NB4 (cell line): ENCODE results near the gene GOLGA8Q.
"Not testable (repeated sequence)": the region's sequence is repeated elsewhere in the genome, so short reads cannot be mapped to it uniquely, and the experiment has no call there.

ENCODE experiments used
- CTCF ChIP-seq: IDR thresholded peaks from one replicate; pipeline ENCODE4 v1.5.1; 2012; ENCODE audit warnings: low read depth, low read length
- POLR2A ChIP-seq: IDR thresholded peaks from 2 replicates; pipeline ENCODE4 v1.6.1; 2011; ENCODE audit warnings: mild to moderate bottlenecking; ENCODE audit not compliant: insufficient read length; ENCODE audit errors: extremely low read depth

- not testable (repeated sequence) for TF ChIP-seq CTCF, POLR2A
Observed at GRCh38 chr15:30579394-30579970, 27.6 kb downstream of the GOLGA8Q start.
